Myocyte (in vitro differentiated cells): ENCODE data around the gene PDLIM5. TPM values are rescaled to one million over a fixed set of nuclear protein-coding genes. Genes with fewer than 3 reads are reported as not detected.
A peak's percentile ranks its signal among the peaks of the same experiment; 100 is the strongest.
"Not testable (repeated sequence)": the region's sequence is repeated elsewhere in the genome, so short reads cannot be mapped to it uniquely, and the experiment has no call there.

Source experiments
- DNase-seq: peaks from one replicate; pipeline ENCODE4 v3.0.0-alpha.2; 2012; ENCODE audit warnings: low read depth
- total RNA-seq: library from RNA; depleted of rRNA; stranded (reverse); fragments of >200 nt; gene quantifications from 2 replicates; pipeline ENCODE4 v1.2.3, GENCODE V29; 2014

PDLIM5 gene
- total RNA-seq, 1 donor from 2014 or later = 170 TPM

- peak; percentile 59 for DNase-seq
Observed at GRCh38 chr4:94551643-94552564, 100.2 kb downstream of the PDLIM5 start.

GRCh38 chr4:94556047-94556446 lies 104.3 kb downstream of the PDLIM5 start:
- not testable (repeated sequence) for DNase-seq

- not testable (repeated sequence) for DNase-seq
Observed at GRCh38 chr4:94557632-94558031, 105.9 kb downstream of the PDLIM5 start.

- DNase-seq = no peak
Observed at GRCh38 chr4:94558392-94558904, 106.7 kb downstream of the PDLIM5 start.

- DNase-seq = peak; percentile 41
Observed at GRCh38 chr4:94559351-94559806, 107.6 kb downstream of the PDLIM5 start.

GRCh38 chr4:94561249-94562024 lies 109.7 kb downstream of the PDLIM5 start:
- no peak for DNase-seq

- DNase-seq = no peak
Observed at GRCh38 chr4:94562285-94562684, 110.5 kb downstream of the PDLIM5 start.

GRCh38 chr4:94564252-94564651 lies 112.5 kb downstream of the PDLIM5 start:
- DNase-seq = no peak

GRCh38 chr4:94566420-94566819 lies 114.7 kb downstream of the PDLIM5 start:
- DNase-seq = no peak

- no peak for DNase-seq
Observed at GRCh38 chr4:94567811-94568210, 116.1 kb downstream of the PDLIM5 start.

- no peak for DNase-seq
Observed at GRCh38 chr4:94570558-94570957, 118.8 kb downstream of the PDLIM5 start.

GRCh38 chr4:94571298-94571697 lies 119.6 kb downstream of the PDLIM5 start:
- no peak for DNase-seq

GRCh38 chr4:94571715-94572114 lies 120.0 kb downstream of the PDLIM5 start:
- DNase-seq = no peak

- DNase-seq = no peak
Observed at GRCh38 chr4:94574050-94574449, 122.3 kb downstream of the PDLIM5 start.

GRCh38 chr4:94574616-94575015 lies 122.9 kb downstream of the PDLIM5 start:
- DNase-seq = no peak

- DNase-seq = no peak
Observed at GRCh38 chr4:94575652-94576051, 123.9 kb downstream of the PDLIM5 start.

GRCh38 chr4:94576210-94576609 lies 124.5 kb downstream of the PDLIM5 start:
- no peak for DNase-seq

GRCh38 chr4:94577136-94577535 lies 125.4 kb downstream of the PDLIM5 start:
- peak; percentile 71 for DNase-seq

GRCh38 chr4:94578195-94578594 lies 126.5 kb downstream of the PDLIM5 start:
- no peak for DNase-seq

GRCh38 chr4:94581766-94582165 lies 130.0 kb downstream of the PDLIM5 start:
- DNase-seq = no peak

- DNase-seq = peak; percentile 30
Observed at GRCh38 chr4:94582517-94582916, 130.8 kb downstream of the PDLIM5 start.
